NCI-H2227 treated with DMSO at 0.1 percent for 48 hours (cell line): ENCODE measurements around the gene WWOX.

Source experiments
- DNase-seq: peaks from one replicate; lab custom pipeline; 2025; lab: John Stamatoyannopoulos, UW

The WWOX gene

GRCh38 chr16:78906135-78906534, 806.7 kb downstream of the WWOX start:
- no peak for DNase-seq

DNA sequence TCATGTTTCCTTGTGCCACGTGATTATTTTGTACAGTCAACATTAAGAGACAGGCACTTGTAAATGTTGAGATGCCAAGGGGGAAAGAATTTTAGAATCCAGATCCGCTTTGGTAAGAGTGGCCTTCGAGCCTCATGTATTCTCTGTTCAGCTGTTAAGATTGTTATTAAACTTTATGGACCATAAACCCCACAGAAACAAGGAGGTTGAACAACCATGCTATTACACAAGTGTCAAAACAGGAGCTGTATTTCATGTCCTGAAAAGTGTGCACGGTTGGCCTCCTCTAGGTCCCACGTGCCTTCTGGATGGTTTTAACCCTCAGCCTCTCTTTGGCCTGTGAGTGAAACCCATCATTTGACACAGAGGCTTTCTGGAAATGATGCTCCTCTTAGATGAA, 809.8 kb downstream of the WWOX start:
- no peak for DNase-seq

GRCh38 chr16:78915811-78916345, 816.4 kb downstream of the WWOX start:
- no peak for DNase-seq

GRCh38 chr16:78916928-78917545, 817.6 kb downstream of the WWOX start:
- DNase-seq, result no peak

DNA sequence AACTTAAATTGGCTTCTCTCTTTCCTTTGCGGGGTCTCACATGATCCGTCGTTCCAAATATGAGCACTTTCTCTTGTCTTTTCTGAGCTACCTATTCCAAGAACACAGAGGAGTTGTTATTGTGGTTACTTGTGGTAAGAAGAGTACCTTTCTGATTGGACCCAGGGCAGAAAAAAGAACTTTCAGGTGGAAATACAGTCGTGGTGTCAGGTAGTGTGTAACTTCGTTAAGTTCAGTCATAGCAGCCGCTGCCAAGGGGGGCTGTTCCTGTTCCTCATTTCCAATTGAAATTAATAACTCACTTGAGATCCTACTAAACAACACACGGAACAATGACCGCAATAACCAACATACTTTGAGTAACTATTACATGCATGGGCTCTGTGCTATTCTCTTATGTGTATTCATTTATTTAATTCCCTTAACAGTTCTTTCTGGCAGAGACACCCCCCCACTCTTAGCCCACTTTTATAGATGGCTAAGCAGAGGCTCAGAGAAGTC, 819.4 kb downstream of the WWOX start:
- no peak for DNase-seq

- DNase-seq, result no peak
Observed at GRCh38 chr16:78919852-78920251, 820.4 kb downstream of the WWOX start.

DNA sequence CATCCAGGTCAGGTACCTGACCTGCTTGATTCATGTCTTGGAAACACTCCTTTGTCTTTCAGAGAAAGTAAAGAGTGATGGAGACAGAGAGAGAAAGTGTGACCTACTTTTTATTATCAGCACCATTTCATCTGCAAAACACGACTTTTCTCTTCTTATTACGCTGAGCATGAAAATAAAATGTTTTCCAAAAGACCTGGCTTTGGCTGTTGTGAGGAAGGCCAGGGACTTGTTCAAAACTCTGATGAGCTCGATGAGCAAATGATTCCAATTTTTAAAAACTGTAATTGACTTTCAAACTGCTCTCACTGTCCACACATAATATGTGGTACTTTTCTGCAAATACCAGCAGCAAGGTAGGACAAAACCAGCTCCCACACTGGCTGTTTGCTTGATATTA, 821.2 kb downstream of the WWOX start:
- DNase-seq, result no peak

GRCh38 chr16:78925083-78925767, 825.8 kb downstream of the WWOX start:
- DNase-seq, result no peak

- DNase-seq, result no peak
Observed at GRCh38 chr16:78926723-78927210, 827.3 kb downstream of the WWOX start.

DNA sequence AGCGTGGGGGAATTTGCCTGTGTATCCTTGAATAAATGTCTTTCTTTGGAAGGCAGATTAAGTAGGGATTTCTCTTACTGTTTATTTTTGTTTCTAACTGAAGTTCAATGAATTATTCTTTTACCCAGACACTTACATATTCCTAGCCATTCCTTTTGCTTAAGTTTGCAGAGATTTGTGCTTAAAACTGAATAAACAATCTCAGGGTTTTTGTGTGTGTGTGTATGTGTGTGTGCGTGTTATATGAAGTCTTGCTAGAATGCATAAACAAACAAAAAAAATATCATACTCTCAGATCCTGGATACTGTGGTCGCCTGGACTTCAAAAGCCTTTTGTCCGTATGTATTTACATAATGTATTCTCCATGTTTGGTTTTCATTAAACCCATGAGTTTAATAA, 828.3 kb downstream of the WWOX start:
- no peak for DNase-seq

DNA sequence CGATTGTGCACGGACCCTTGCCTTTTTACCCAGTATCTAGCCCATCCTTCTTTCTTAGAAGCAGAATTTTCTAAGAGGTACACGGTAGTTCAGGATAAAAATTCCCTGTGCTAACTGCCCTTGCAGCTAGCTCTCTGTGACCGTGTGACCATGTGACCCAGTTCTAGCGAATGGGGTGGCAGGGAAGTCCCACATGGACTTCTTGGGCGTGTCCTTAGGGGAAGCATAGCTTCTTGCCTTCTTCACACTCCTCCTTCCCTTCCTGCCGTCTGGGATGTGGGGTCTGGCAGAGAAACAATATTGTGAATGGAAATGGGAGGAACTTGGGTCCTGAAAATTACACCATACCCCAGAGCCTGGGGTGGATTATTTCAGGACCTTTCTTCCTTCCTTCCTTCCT, 830.4 kb downstream of the WWOX start:
- DNase-seq, result no peak

- no peak for DNase-seq
Observed at GRCh38 chr16:78930561-78930960, 831.1 kb downstream of the WWOX start.

DNA sequence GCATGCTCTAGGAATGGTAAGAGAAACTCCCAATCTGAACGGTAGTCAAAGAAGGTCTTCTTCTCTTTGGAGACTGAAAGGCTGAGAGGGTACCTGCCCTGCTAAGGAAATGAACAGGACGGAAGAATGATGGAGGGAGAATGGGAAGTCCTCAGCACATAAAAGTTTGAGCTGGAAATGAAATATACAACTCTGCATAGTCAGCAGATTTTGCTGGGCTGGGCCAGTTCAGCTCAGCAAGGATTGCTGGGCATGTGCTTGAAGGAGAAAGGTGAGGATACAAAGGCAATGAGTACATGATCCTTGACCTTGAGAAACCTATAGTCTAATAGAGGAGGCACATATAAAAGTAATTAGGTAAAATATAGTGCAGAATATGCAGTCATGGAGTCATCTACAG, 831.8 kb downstream of the WWOX start:
- DNase-seq, result no peak

DNA sequence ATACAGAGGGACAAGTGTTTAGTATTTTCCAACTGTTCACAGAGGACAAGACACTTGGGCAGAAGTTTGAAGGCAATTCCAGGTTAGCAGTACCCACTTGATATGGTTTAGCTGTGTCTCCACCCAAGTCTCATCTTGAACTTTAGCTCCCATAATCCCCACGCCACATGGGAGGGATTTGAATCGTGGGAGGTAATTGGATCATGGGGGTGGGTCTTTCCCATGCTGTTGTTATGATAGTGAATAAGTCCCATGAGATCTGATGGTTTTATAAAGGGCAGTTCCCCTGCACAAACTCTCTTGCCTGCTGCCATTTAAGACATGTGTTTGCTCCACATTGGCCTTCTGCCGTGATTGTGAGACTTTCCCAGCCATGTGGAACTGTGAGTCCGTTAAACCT, 832.2 kb downstream of the WWOX start:
- DNase-seq, result no peak

DNA sequence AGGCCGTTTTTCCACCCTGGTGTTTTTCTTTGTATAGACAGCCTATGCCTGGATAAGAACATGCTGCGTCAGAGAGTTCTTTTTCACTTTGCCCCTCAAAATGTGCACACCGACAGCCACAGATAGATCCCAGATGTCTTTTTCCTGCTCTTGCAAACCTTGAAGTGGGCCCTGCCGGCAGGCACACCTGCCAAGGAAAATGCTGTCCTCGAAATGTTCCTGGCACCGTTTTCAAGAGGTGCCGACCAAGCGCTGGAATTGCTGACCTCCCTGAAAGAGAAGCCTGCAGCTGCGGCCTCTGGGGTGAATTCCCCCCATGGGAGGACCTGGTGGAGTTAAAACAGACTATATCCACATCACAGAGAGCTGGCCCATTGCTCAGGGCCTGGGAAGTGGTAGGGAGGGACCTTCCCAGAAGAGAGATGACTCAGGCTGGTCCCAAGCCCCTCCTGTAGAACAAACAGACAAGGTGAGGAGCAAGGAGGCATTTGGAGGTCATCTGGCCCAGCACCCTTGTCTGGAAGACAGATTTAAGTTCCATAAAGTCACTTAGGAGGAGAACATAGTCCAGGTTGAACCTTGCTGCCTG, 833.0 kb downstream of the WWOX start:
- DNase-seq, result no peak

- no peak for DNase-seq
Observed at GRCh38 chr16:78936060-78936459, 836.6 kb downstream of the WWOX start.

GRCh38 chr16:78939597-78939996, 840.1 kb downstream of the WWOX start:
- DNase-seq, result no peak

- no peak for DNase-seq
Observed at GRCh38 chr16:78942625-78943245, 843.3 kb downstream of the WWOX start.

DNA sequence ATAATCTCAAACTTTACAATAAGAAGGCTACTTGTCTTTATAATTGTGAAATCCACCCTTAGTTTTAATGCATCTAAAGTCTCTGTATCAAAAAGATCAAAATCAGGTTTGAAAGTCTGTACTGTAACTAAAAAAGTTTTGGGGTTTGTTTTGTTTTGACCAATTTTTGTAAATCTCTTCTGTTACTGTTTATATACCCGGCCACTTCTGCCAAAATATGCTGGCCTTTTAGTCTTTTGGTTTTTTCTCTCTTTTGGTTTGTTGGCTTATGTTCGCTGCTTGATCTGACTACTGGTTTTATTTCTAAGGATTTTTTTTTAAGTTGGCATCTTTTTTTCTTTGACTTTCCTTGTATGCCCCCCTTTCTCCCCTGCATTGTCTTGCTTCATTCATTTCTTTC, 845.9 kb downstream of the WWOX start:
- no peak for DNase-seq

GRCh38 chr16:78946556-78946955, 847.1 kb downstream of the WWOX start:
- DNase-seq, result no peak

DNA sequence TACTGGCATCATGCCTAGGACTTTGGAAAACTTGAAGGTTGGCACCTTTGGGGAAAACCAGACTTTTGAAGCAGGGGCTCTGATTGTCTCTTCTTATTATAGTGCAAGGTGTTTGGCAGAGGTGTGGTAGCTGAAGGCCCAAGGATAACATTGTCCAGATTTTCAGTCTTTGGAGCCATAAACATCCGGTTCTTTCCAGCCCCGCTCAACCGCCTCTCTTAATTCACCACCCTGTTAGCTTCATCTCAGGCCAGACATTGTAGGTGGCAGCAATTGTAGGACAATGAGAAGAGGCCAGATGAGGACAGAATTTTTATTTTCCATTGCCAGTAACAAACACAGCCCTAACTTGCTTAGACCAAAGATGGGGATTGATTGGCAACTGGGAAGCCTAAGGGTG, 851.3 kb downstream of the WWOX start:
- DNase-seq, result no peak

GRCh38 chr16:78952630-78953029, 853.2 kb downstream of the WWOX start:
- DNase-seq, result no peak

- DNase-seq, result no peak
Observed at GRCh38 chr16:78953526-78953925, 854.1 kb downstream of the WWOX start.
